GM23338 (cell line): ENCODE data around the gene ZNF335. TPM values are rescaled to one million over a fixed set of nuclear protein-coding genes. Genes with fewer than 3 reads are reported as not detected.

Experiments
- ATAC-seq: fragments of 200-7000 bp; cut with Tn5 transposase; 3 replicates; pipeline ENCODE4 v1.9.1; 2020
- DNase-seq: peaks from one replicate; pipeline ENCODE4 v3.0.0-alpha.2; 2015; ENCODE audit warnings: low spot score
- H2AFZ ChIP-seq: fragments of 200-600 bp; sonication (generic); 2 replicates; pipeline ENCODE4 v1.8.0; 2016; ENCODE audit warnings: antibody characterized with exemption, mild to moderate bottlenecking, moderate library complexity
- H3F3A ChIP-seq: fragments of 200-600 bp; sonication (generic); replicated peaks from 2 replicates; pipeline ENCODE4 v1.8.0; 2017; ENCODE audit warnings: antibody characterized with exemption, mixed run types, low read depth
- H3K27ac ChIP-seq: fragments of 200-600 bp; sonication (generic); 2 replicates; pipeline ENCODE4 v1.6.1; 2016; ENCODE audit warnings: low read depth
- H3K27me3 ChIP-seq: fragments of 200-600 bp; sonication (generic); 2 replicates; pipeline ENCODE4 v1.8.0; 2016; ENCODE audit warnings: mild to moderate bottlenecking, mixed run types, moderate library complexity; ENCODE audit not compliant: insufficient read depth
- H3K36me3 ChIP-seq: fragments of 200-600 bp; sonication (generic); 2 replicates; pipeline ENCODE4 v1.8.0; 2016; ENCODE audit warnings: mild to moderate bottlenecking; ENCODE audit not compliant: insufficient read depth
- H3K4me1 ChIP-seq: fragments of 200-600 bp; sonication (generic); 2 replicates; pipeline ENCODE4 v1.8.0; 2016; ENCODE audit warnings: mild to moderate bottlenecking, moderate library complexity; ENCODE audit not compliant: insufficient read depth
- H3K4me2 ChIP-seq: fragments of 200-600 bp; sonication (generic); 2 replicates; pipeline ENCODE4 v1.7.1; 2017; ENCODE audit warnings: mixed run types
- H3K4me3 ChIP-seq: fragments of 200-600 bp; sonication (generic); 2 replicates; pipeline ENCODE4 v1.6.1; 2016; ENCODE audit warnings: mixed run types
- H3K79me2 ChIP-seq: fragments of 200-600 bp; sonication (generic); replicated peaks from 2 replicates; pipeline ENCODE4 v1.8.0; 2017; ENCODE audit warnings: mild to moderate bottlenecking; ENCODE audit not compliant: insufficient read depth
- H3K9me2 ChIP-seq: fragments of 200-600 bp; sonication (generic); 2 replicates; pipeline ENCODE4 v1.8.0; 2017; ENCODE audit not compliant: insufficient read depth
- H4K20me1 ChIP-seq: fragments of 200-600 bp; sonication (generic); replicated peaks from 2 replicates; pipeline ENCODE4 v1.8.0; 2017; ENCODE audit warnings: mild to moderate bottlenecking; ENCODE audit not compliant: insufficient read depth
- H3K27ac Mint-ChIP-seq: 2 replicates; pipeline ENCODE4 v1.8.0; 2020; ENCODE audit warnings: inconsistent platforms, mild to moderate bottlenecking, moderate library complexity, mixed read lengths
- H3K27me3 Mint-ChIP-seq: 3 replicates; pipeline ENCODE4 v1.8.0; 2022; ENCODE audit warnings: low read depth, mild to moderate bottlenecking, moderate library complexity, mixed read lengths, inconsistent platforms; ENCODE audit not compliant: insufficient read depth, poor library complexity
- H3K36me3 Mint-ChIP-seq: 3 replicates; pipeline ENCODE4 v1.8.0; 2021; ENCODE audit warnings: low read depth, mild to moderate bottlenecking, inconsistent platforms, moderate library complexity, mixed read lengths
- H3K4me1 Mint-ChIP-seq: 3 replicates; pipeline ENCODE4 v1.8.0; 2020; ENCODE audit warnings: mild to moderate bottlenecking, inconsistent platforms, mixed read lengths
- H3K4me3 Mint-ChIP-seq: 3 replicates; pipeline ENCODE4 v1.8.0; 2021; ENCODE audit warnings: moderate library complexity, mild to moderate bottlenecking, inconsistent platforms, mixed read lengths
- H3K9me3 Mint-ChIP-seq: 3 replicates; pipeline ENCODE4 v1.8.0; 2020; ENCODE audit warnings: moderate library complexity, mild to moderate bottlenecking, inconsistent platforms, mixed read lengths
- CREB1 ChIP-seq: fragments of 250-450 bp; sonication (Bioruptor Pico); IDR thresholded peaks from 2 replicates; pipeline ENCODE4 v1.5.0; 2020; ENCODE audit warnings: low read depth, mild to moderate bottlenecking, moderate library complexity
- CTCF ChIP-seq, 2 experiments: fragments of 200-600 bp in 1 of 2; sonication (generic) in 1 of 2; conservative IDR thresholded peaks; 2 replicates each; pipeline versions ENCODE4 v1.5.1 to v1.6.1; 2016 to 2017; ENCODE audit warnings: antibody characterized with exemption in 2 of 2, low read depth in 2 of 2, mild to moderate bottlenecking in 2 of 2, moderate library complexity in 1 of 2
- ETS1 ChIP-seq: IDR thresholded peaks from 2 replicates; pipeline ENCODE4 v1.6.1; 2016; ENCODE audit warnings: antibody characterized with exemption
- EZH2 ChIP-seq: fragments of 200-600 bp; sonication (generic); IDR thresholded peaks from one replicate; pipeline ENCODE4 v1.8.0; 2017; ENCODE audit warnings: antibody characterized with exemption, mild to moderate bottlenecking, low read depth; ENCODE audit not compliant: unreplicated experiment
- EZH2phosphoT487 ChIP-seq: fragments of 200-600 bp; sonication (generic); IDR thresholded peaks from one replicate; pipeline ENCODE4 v1.8.1; 2018; ENCODE audit warnings: antibody characterized with exemption; ENCODE audit not compliant: unreplicated experiment
- JUNB ChIP-seq: IDR thresholded peaks from one replicate; pipeline ENCODE4 v1.6.1; 2016; ENCODE audit warnings: antibody characterized with exemption; ENCODE audit not compliant: unreplicated experiment
- NANOG ChIP-seq: IDR thresholded peaks from 2 replicates; pipeline ENCODE4 v1.6.1; 2016; ENCODE audit warnings: antibody characterized with exemption, borderline replicate concordance
- POLR2AphosphoS5 ChIP-seq: IDR thresholded peaks from 2 replicates; pipeline ENCODE4 v1.6.1; 2016; ENCODE audit warnings: antibody characterized with exemption, low read depth
- STAT1 ChIP-seq: IDR thresholded peaks from one replicate; pipeline ENCODE4 v1.6.1; 2016; ENCODE audit warnings: antibody characterized with exemption; ENCODE audit not compliant: unreplicated experiment
- ZNF114 ChIP-seq: fragments of 250-450 bp; sonication (Bioruptor Pico); IDR thresholded peaks from 2 replicates; pipeline ENCODE4 v1.5.0; 2020; ENCODE audit warnings: mild to moderate bottlenecking, moderate library complexity
- ZNF331 ChIP-seq: fragments of 250-450 bp; sonication (Bioruptor Pico); IDR thresholded peaks from 2 replicates; pipeline ENCODE4 v1.5.0; 2020; ENCODE audit warnings: low read depth, mild to moderate bottlenecking, moderate library complexity
- ZNF462 ChIP-seq: fragments of 250-450 bp; sonication (Bioruptor Pico); IDR thresholded peaks from 2 replicates; pipeline ENCODE4 v1.5.0; 2020; ENCODE audit warnings: mild to moderate bottlenecking, moderate library complexity
- polyA plus RNA-seq: library from polyadenylated mRNA; unstranded; fragments of >200 nt; fragmentation: Nextera tagmentation; extraction: Ambion mirVana; gene quantifications from 2 replicates; pipeline ENCODE4 v1.2.1, GENCODE V29; 2016
- total RNA-seq: library from RNA; depleted of rRNA; stranded (reverse); fragments of >200 nt; shearing (Covaris generic); gene quantifications from 2 replicates; pipeline ENCODE4 v1.2.3, GENCODE V29; 2014

The ZNF335 gene
- total and polyA plus RNA-seq, 2 experiments from 2014 or later = 7.4 to 24.2 TPM

- TF ChIP-seq ZNF114 (CRISPR knock-in tag) (no peak), CTCF (conservative IDR thresholded peaks at IDR 0.05; ENCODE audit: low read depth in 2 of 2) (no peak), STAT1 (no peak), CREB1 (CRISPR knock-in tag) (no peak)
Measured at GRCh38 chr20:45937765-45938164, 34.2 kb downstream of the ZNF335 start (continued).

DNA sequence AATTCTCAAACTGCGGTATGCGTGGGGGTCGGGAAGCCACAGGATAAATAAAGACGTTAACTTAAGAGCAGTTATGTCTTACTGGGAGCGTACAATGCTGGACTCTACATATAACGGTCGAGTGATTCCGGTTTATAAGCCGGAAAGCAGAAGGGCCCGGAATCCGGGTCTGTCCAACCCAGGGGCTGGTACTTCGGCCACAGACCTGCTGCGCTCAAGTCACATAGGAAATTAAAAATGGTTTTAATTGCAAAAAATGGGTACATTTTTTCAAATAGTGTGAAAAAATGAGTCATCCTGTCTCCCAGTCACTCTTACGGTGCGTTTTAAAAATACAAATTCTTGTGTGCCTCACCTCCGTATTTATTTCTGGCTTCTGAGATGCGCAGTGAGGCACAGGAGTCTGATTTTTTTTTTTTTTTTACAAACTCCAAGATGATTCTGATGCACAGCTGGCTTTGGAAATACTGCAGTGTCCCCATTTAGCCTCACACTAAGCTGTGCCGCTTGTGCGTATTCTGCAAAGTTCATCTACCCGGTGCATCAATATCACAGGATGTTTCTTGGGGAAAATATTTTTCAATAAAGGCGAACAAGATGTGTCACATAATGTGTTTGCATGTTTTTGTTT, 36.5 kb downstream of the ZNF335 start:
- peaks cover 29% of the 10 kb centered on the region for H3K79me2 ChIP-seq
- H3K4me3 ChIP-seq = peak overlapping the region; percentile 61
- peaks cover 19% of the 10 kb centered on the region for H3K27me3 Mint-ChIP-seq
- H4K20me1 ChIP-seq = no peaks in the 10 kb centered on the region
- H3K9me3 Mint-ChIP-seq = peaks cover 3% of the 10 kb centered on the region; the same call in 1 of the 3 replicates
- no peak for ATAC-seq
- H3K36me3 Mint-ChIP-seq = peaks cover 42% of the 10 kb centered on the region
- peaks cover 33% of the 10 kb centered on the region for H3K4me1 ChIP-seq
- peak overlapping the region; percentile 95 for H3K27ac Mint-ChIP-seq
- H2AFZ ChIP-seq = no peak overlapping the region
- H3K27ac ChIP-seq = peak overlapping the region; percentile 68
- peak overlapping the region; percentile 80 for H3K4me2 ChIP-seq
- no peak for DNase-seq
- peak overlapping the region; percentile 89 for H3K4me3 Mint-ChIP-seq
- no peaks in the 10 kb centered on the region for H3K9me2 ChIP-seq
- H3K4me1 Mint-ChIP-seq = peaks cover 39% of the 10 kb centered on the region
- peaks cover 26% of the 10 kb centered on the region for H3F3A ChIP-seq
- peaks cover 12% of the 10 kb centered on the region; the same call in 1 of the 2 replicates for H3K36me3 ChIP-seq
- H3K27me3 ChIP-seq = no peaks in the 10 kb centered on the region
- no peak for TF ChIP-seq ZNF114 (CRISPR knock-in tag)
- no peak for TF ChIP-seq EZH2phosphoT487
- TF ChIP-seq ZNF331 (CRISPR knock-in tag) = no peak
- TF ChIP-seq NANOG = no peak
- no peak for TF ChIP-seq ZNF462 (CRISPR knock-in tag)
- no peak for TF ChIP-seq CTCF (conservative IDR thresholded peaks at IDR 0.05; ENCODE audit: low read depth in 2 of 2)
- TF ChIP-seq EZH2 = no peak
- no peak for TF ChIP-seq STAT1
- TF ChIP-seq ETS1 = no peak
- no peak for TF ChIP-seq JUNB
- TF ChIP-seq CREB1 (CRISPR knock-in tag) = no peak
- no peak for TF ChIP-seq POLR2AphosphoS5
